Ascending aorta (tissue), 2 donors: ENCODE results near the gene ASB14. TPM values are rescaled to one million over a fixed set of nuclear protein-coding genes. Genes with fewer than 3 reads are reported as not detected.

Source experiments
- DNase-seq, 2 donors: peaks; one replicate each; pipeline ENCODE4 v3.0.0-alpha.2; 2019; ENCODE audit warnings: low spot score in 2 of 2
- H3K27ac ChIP-seq, 2 donors: fragments of 200-600 bp; sonication (generic); one replicate each; pipeline ENCODE4 v1.5.1; 2016 to 2017; ENCODE audit warnings: mild to moderate bottlenecking in 1 of 2
- H3K27me3 ChIP-seq: fragments of 200-600 bp; sonication (generic); one replicate; pipeline ENCODE4 v1.5.1; 2017
- H3K36me3 ChIP-seq, 2 donors: fragments of 200-600 bp; sonication (generic); one replicate each; pipeline ENCODE4 v1.5.1; 2016
- H3K4me1 ChIP-seq, 2 donors: fragments of 200-600 bp; sonication (generic); one replicate each; pipeline ENCODE4 v1.5.1; 2016 to 2017; ENCODE audit warnings: mild to moderate bottlenecking in 1 of 2
- H3K4me3 ChIP-seq, 2 donors: fragments of 200-600 bp; sonication (generic); one replicate each; pipeline ENCODE4 v1.5.1; 2016 to 2017; ENCODE audit warnings: mild to moderate bottlenecking in 1 of 2
- H3K9me3 ChIP-seq, 2 donors: fragments of 200-600 bp; sonication (generic); one replicate each; pipeline ENCODE4 v1.5.1; 2016
- intact Hi-C: fragments of 100-400 bp; cut with DNase I; formaldehyde crosslinking; loops from one replicate; pipeline ENCODE4 v1.15.1; 2023
- total RNA-seq: library from RNA; depleted of rRNA; stranded (reverse); fragments of >200 nt; gene quantifications from one replicate; pipeline ENCODE4 v1.1.0, GENCODE V29; 2016
- TF ChIP-seq, protein P1 (sequence below), 3 experiments: fragments of 200-600 bp in 2 of 3; fragments of 450-650 bp in 1 of 3; sonication (generic) in 2 of 3; IDR thresholded peaks; one replicate each; pipeline ENCODE4 v1.5.1; 2016 to 2019; ENCODE audit warnings: antibody characterized with exemption in 3 of 3, mild to moderate bottlenecking in 1 of 3, moderate library complexity in 1 of 3

ASB14 gene
- total RNA-seq, 1 donor from 2014 or later = not detected

DNA sequence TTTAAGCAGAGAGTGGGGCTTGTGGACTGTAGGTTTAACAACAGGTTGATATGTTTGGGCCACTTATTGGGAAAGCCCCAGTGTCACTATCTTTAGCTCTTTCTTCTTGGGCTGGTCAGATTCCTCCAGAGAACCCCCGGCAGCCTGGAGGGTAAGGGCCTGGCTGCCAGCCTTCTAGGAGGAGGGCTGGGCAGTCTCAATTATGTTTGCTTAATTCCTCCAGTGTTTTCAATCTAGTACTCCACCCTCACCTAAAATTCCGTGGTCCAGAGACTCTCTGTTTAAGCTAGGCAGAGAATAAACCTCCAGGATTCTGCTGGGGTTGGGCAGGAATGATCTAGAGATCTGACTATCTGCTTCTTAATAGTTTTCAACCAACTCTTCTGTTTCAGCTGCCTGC, 5.3 kb downstream of the ASB14 start:
- no peak overlapping the region for H3K4me3 ChIP-seq
- no peaks in the 10 kb centered on the region for H3K36me3 ChIP-seq
- H3K27me3 ChIP-seq = no peaks in the 10 kb centered on the region
- intact Hi-C loops = no loop called here
- no peak overlapping the region for H3K27ac ChIP-seq
- H3K4me1 ChIP-seq = no peaks in the 10 kb centered on the region
- no peaks in the 10 kb centered on the region for H3K9me3 ChIP-seq
- no peak for DNase-seq
- TF ChIP-seq, protein P1, sequence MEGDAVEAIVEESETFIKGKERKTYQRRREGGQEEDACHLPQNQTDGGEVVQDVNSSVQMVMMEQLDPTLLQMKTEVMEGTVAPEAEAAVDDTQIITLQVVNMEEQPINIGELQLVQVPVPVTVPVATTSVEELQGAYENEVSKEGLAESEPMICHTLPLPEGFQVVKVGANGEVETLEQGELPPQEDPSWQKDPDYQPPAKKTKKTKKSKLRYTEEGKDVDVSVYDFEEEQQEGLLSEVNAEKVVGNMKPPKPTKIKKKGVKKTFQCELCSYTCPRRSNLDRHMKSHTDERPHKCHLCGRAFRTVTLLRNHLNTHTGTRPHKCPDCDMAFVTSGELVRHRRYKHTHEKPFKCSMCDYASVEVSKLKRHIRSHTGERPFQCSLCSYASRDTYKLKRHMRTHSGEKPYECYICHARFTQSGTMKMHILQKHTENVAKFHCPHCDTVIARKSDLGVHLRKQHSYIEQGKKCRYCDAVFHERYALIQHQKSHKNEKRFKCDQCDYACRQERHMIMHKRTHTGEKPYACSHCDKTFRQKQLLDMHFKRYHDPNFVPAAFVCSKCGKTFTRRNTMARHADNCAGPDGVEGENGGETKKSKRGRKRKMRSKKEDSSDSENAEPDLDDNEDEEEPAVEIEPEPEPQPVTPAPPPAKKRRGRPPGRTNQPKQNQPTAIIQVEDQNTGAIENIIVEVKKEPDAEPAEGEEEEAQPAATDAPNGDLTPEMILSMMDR (IDR thresholded peaks at IDR 0.05) = no peak

DNA sequence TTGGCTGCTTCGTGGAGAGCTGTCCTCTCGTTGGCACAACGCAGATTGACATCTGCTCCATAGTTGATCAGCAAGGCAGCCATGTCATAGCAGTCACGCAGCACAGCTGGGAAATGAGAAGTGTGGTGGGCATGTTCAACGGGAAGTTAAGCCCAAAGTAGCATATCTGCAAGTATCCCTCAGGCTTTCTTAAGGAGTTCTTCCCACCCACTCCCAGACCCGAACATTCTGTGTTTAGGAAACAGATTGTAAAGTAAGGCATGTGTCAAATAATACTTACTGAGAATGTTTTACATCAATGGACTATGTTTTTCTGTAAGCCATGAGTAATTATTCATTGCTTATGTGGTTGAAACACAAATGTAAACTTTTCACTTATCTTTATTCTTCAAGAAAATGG, 9.2 kb downstream of the ASB14 start:
- DNase-seq = no peak
- H3K36me3 ChIP-seq = no peaks in the 10 kb centered on the region
- H3K4me1 ChIP-seq = no peaks in the 10 kb centered on the region
- H3K4me3 ChIP-seq = no peak overlapping the region
- intact Hi-C loops = no loop called here
- no peaks in the 10 kb centered on the region for H3K27me3 ChIP-seq
- H3K9me3 ChIP-seq = no peaks in the 10 kb centered on the region
- no peak overlapping the region for H3K27ac ChIP-seq
- TF ChIP-seq, protein P1 (IDR thresholded peaks at IDR 0.05) = no peak

DNA sequence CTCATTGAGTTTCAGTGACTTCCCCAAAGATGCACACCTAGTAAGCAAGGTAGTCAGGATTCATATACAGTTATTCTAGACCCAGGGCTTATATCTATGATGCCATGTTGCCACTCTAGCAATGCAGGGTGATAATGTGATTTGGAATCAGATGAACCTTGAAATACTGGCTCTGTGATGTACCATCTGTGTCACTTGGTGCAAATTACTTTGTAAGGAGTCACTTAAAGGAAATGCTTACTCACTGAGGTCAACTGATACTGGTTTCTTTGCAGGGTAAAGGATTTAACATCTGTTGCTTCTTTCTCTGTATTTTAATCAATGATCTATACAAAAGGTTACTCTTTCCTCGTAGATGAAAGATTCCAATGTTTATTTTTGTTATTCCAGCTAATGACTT, 10.8 kb downstream of the ASB14 start:
- TF ChIP-seq, protein P1 (IDR thresholded peaks at IDR 0.05) = no peak
- H3K9me3 ChIP-seq = no peaks in the 10 kb centered on the region
- H3K27me3 ChIP-seq = no peaks in the 10 kb centered on the region
- H3K36me3 ChIP-seq = no peaks in the 10 kb centered on the region
- no peak overlapping the region for H3K27ac ChIP-seq
- no peak overlapping the region for H3K4me3 ChIP-seq
- intact Hi-C loops = no loop called here
- no peak for DNase-seq
- H3K4me1 ChIP-seq = no peaks in the 10 kb centered on the region

DNA sequence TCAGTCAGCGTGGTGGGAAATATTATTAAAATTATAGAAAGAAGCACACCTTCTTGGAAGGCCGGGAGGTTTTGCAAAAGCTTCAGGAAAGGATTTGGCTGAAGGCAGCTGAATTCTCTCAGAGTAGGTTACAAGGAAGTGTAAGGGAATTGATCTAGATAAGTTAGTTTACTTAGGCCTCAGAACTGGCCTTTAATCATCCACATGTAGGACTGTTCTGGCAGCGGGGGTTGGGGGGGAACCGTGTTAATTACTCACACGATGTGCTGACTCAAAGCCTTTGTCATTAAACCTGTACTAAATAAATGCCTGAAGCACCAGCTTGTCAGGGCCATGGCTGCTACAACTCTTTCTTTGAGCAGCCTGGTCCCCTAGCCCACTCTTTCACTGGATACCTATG, 12.8 kb downstream of the ASB14 start:
- Histone ChIP-seq H3K4me3 (no peak overlapping the region), H3K27ac (no peak overlapping the region), H3K36me3 (peaks cover 2% of the 10 kb centered on the region in 2 donors), H3K4me1 (no peaks in the 10 kb centered on the region), H3K9me3 (no peaks in the 10 kb centered on the region), H3K27me3 (no peaks in the 10 kb centered on the region)
- TF ChIP-seq, protein P1 (IDR thresholded peaks at IDR 0.05) = no peak
- no peak for DNase-seq
- intact Hi-C loops = no loop called here

DNA sequence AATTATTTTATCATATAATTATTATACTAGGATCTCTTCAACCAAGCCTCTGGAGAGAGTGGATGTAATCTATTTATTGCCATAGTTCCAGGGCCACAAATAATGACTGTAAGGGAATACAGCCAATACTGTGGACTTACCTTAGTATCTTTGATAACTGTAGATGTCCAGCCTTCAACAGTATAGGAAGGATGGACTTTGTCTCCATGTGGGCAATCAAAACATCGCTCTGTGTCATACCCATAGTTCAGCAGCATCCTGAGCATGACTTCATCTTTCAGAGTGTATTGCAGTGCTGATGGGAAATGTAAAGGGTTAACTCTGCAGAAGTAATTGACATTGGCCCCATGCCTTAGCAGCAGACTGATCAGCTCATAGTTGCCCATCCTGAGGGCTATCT, 14.2 kb downstream of the ASB14 start:
- peaks cover 2 to 11% of the 10 kb centered on the region in 2 donors for H3K36me3 ChIP-seq
- DNase-seq = no peak
- TF ChIP-seq, protein P1 (IDR thresholded peaks at IDR 0.05) = no peak
- H3K4me3 ChIP-seq = no peak overlapping the region
- H3K9me3 ChIP-seq = no peaks in the 10 kb centered on the region
- no peaks in the 10 kb centered on the region for H3K4me1 ChIP-seq
- intact Hi-C loops = no loop called here
- no peak overlapping the region for H3K27ac ChIP-seq
- H3K27me3 ChIP-seq = no peaks in the 10 kb centered on the region

DNA sequence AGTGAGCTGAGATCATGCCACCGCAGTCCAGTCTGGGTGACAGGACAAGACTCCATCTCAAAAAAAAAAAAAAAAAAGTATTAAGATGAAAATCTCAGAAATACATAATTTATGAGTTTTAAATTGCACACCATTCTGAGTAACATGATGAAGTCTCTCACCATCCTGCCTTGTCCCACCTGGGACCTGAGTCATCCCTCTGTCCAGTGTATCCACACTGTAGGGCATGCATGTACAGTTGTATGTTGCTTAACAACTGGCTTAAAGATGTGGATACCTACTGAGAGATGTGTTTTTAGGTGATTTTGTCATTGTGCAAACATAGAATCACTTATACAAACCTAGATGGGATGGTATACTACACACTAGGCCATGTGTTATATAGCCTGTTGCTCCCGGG, 17.1 kb downstream of the ASB14 start:
- TF ChIP-seq, protein P1 (IDR thresholded peaks at IDR 0.05) = no peak
- H3K36me3 ChIP-seq = peaks cover 2 to 22% of the 10 kb centered on the region in 2 donors
- no peaks in the 10 kb centered on the region for H3K27me3 ChIP-seq
- intact Hi-C loops = no loop called here
- H3K4me1 ChIP-seq = no peaks in the 10 kb centered on the region
- H3K9me3 ChIP-seq = no peaks in the 10 kb centered on the region
- H3K4me3 ChIP-seq = no peak overlapping the region
- H3K27ac ChIP-seq = no peak overlapping the region
- no peak for DNase-seq
